T47D (cell line): Measurements from ENCODE around the gene TEX29.

ENCODE experiments used
- DNase-seq, 2 experiments: peaks; one replicate each; pipeline versions ENCODE4 v3.0.0 to v3.0.0-alpha.2; 2011 to 2012; ENCODE audit warnings: low read depth in 1 of 2, low spot score in 1 of 2
- JUND ChIP-seq: IDR thresholded peaks from 2 replicates; pipeline ENCODE4 v1.6.1; 2012; ENCODE audit warnings: low read depth
- in situ Hi-C: cut with HindIII; loops from 2 replicates; pipeline ENCODE4 v1.10.0; 2016; ENCODE audit warnings: low sequenced_read_pairs, low pct_unique_long_range_greater_than_20kb

The TEX29 gene

DNA sequence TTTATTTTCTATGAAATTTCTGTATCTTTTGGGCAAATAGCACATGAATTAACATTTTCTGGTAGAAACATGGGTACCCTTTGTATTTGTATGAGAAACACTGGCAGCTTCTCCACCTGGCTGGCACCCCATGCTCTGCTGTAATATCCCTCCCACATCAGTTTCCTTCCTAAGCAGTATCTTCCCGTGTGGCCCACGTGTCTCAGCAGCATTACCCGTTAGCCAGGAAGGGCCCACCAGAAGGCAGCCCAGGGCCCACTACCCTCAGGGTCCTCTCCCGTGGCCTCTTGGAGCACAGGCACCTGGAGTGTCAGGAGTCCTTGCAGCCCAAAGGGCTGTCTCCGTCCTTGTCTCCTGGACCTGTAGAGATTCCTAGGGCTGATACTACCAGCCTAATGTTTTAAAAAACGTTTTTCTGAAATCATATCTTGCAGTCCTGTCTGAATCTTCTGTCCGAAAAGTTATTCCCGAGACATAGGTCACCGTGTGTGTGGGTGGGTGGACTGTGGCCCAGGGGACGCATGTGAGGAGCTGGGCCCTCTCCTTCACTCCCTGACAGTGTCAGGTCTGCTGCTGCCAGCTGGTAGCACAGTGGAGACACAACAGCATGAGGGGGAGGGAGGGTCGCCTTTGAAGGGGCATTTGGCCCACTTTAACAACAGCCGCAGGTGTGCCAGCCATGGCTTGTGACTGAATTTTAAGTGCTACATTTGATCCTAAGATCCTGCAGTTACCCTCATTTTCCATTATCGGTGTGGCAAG, 22.0 kb upstream of the TEX29 start:
- DNase-seq = no peak
- in situ Hi-C loops = no loop called here
- TF ChIP-seq JUND = no peak

DNA sequence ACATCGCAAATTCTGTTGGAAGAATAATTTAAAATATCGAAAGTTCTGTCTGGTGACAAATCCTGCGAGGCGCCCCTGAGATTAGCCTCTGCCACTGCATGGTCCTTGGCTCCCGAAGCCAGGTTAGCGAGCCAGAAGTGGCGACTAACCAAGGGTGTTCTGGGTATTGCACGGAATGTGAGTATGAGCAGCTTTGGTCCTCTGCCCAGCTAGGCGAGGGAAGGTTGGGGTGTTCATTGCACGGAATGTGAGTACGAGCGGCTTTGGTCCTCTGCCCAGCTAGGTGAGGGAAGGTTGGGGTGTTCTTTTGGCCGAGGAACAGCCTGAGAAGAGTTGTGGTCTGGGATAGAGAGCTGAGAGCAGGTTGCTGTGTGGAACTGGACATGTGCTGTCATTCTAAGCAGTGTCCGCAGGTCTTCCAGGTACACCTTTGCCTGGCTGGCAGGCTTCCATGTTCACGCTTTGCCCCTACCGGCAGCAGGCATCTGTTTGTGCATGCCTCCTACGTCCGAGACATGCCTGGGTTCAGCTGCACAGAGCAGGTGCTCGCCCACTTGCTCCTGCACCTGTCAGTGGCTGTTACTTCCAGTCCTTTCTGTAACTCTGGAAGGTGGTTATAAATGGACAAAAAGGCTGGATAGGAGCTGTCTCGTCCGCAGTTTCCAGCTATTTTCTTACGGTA, 18.3 kb upstream of the TEX29 start:
- in situ Hi-C loops = no loop called here
- no peak for DNase-seq
- no peak for TF ChIP-seq JUND

GRCh38 chr13:111303559-111303958, 16.9 kb upstream of the TEX29 start:
- no peak for TF ChIP-seq JUND
- no peak for DNase-seq
- in situ Hi-C loops = no loop called here

- TF ChIP-seq JUND = no peak
- no peak for DNase-seq
- in situ Hi-C loops = no loop called here
Measured at GRCh38 chr13:111304041-111304544, 16.3 kb upstream of the TEX29 start.

DNA sequence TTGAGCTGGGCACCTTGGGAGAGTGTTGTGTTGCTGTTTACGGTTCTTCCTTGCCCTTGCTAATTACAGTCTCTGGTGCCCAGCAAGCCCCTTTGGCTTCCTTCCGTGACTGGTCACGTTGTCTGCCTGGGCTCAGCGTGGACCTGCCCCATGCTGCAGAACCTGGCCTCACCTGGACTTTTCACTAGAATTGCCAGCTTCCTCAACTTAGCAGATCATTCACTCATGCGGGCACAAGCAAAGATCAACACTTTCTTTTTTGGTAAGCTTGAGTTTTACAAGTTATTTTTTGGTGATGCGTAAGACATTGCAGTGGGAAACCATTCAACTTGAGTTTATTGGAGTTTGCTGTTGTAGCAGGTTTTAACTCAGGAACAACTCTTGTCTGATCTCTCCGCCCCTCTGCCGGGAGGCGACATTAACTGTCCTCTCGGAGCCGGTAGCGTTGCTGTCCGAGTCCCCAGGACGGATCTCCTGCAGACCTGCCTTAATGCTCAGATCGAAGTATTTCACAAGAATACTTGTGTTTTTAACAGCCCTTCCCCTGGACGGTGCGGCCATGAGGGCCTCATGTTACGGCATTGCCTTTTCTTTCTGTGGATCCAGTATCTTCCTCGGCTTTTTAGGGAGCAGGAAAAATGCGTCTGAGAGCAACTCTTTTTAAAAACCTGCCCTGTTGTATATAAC, 15.7 kb upstream of the TEX29 start:
- DNase-seq = no peak
- TF ChIP-seq JUND = no peak
- in situ Hi-C loops = no loop called here

DNA sequence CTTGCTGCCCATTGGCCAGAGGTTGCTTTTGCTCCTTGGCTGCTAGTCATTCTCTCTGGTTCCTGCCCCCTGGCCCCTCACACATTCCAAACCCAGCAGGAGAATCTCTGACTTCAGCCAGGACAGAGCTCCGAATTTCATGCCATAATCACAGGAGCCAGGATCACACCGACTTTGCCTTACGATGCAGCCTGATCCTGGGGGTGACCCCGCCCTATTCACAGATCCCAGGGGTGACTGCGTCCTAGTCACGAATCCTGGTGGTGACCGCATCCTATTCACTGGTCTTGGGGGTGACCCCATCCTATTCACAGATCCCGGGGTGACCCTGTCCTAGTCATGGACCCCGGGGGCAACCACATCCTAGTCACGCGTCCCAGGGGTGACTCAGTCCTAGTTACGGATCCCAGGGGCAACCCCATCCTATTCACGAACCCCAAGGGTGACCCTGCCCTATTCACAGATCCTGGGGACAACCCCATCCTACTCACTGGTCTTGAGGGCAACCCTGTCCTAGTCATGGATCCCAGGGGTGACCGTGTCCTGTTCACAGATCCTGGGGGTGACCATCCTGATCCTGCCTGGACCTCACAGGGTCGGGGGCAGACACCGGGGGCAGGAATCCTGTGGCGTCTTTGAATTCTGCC, 7.4 kb upstream of the TEX29 start:
- no peak for TF ChIP-seq JUND
- in situ Hi-C loops = no loop called here
- no peak for DNase-seq

- in situ Hi-C loops = no loop called here
- TF ChIP-seq JUND = no peak
- no peak for DNase-seq
Measured at GRCh38 chr13:111313911-111314425, 6.5 kb upstream of the TEX29 start.

- in situ Hi-C loops = no loop called here
- no peak for DNase-seq
- no peak for TF ChIP-seq JUND
Measured at GRCh38 chr13:111314852-111315251, 5.6 kb upstream of the TEX29 start.

DNA sequence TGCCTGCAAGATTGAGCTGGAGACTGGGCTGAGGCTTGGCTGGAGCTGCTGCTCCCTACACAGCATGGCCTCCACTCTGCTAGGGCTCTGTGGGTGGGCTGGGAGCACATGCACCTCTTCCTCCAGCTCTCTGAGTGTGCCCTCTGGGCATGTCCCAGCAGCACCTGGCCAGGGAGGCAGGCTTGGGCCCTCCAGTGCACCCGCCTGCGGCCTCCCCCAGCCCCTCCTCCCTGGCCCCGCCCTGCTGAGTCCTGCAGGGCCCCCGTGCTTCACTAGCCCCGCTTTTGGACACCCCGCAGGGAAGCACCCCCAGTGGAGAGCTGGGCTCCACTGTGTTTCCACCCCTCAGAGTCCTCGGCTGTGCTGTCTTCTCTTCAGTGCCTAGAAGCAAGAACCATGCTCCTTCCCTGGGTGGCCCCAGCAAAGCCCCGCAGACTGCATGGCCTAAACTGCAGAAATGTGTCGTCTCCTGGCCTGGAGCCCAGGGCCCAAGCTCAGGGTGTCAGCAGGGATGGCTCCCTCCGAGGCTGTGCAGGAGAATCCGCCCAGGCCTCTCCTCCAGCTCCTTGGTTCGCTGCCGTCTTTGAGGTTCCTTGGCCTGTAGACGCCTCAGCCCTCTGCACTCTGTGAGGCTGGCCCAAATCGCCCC, 5.0 kb upstream of the TEX29 start:
- DNase-seq = no peak
- in situ Hi-C loops = no loop called here
- TF ChIP-seq JUND = no peak

DNA sequence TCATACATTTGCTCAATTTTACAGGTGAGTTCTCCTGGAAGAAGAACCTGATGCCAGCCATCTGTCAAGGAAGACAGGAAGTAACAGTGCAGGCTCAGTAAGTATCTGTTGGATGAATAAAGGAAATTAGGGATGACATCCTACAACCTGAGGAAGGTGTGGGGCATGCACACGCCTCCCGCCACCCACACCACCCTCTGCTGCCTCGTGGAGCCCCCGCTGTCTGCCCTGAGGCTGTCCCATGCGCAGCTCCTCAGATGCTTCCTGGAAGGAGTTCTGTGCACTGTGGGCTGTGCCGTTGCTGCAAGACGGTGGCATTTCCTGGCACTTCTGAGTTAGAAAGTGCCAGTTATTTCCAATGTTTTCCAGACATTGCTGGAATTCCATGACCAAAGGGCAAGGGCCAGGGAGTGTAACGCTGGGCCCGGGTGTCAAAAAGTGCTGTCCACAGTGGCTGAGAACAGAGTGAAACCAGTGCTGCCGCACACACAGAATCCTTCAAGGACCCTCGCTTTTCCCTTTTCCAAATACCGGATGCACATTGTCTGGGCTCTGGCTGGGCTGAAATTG, 4.2 kb upstream of the TEX29 start:
- DNase-seq = no peak
- no peak for TF ChIP-seq JUND
- in situ Hi-C loops = no loop called here

GRCh38 chr13:111317042-111317550, 3.3 kb upstream of the TEX29 start:
- no peak for DNase-seq
- in situ Hi-C loops = no loop called here
- TF ChIP-seq JUND = no peak
